Activated B cell treated with CpG ODN at 0.5 μM for 24 hours (primary cell): Measurements from ENCODE around the gene SCNM1. TPM values are rescaled to one million over a fixed set of nuclear protein-coding genes. Genes with fewer than 3 reads are reported as not detected.
A peak's percentile ranks its signal among the peaks of the same experiment; 100 is the strongest.

Experiments
- ATAC-seq: fragments of 200-7000 bp; cut with Tn5 transposase; one replicate; pipeline ENCODE4 v1.10.0; 2021; ENCODE audit warnings: low read depth, mild to moderate bottlenecking, moderate library complexity
- CTCF ChIA-PET: fragments of 350-600 bp; sonication (Branson Sonifier 250); formaldehyde crosslinking; loops from one replicate; lab custom pipeline; 2021; ENCODE audit warnings: antibody characterized with exemption; lab: Charles Lee
- POLR2A ChIA-PET: fragments of 350-600 bp; sonication (Branson Sonifier 250); formaldehyde crosslinking; loops from one replicate; lab custom pipeline; 2021; ENCODE audit warnings: antibody characterized with exemption; lab: Charles Lee
- DNase-seq: peaks from one replicate; pipeline ENCODE4 v3.0.0; 2022
- H3K27ac Mint-ChIP-seq: one replicate; pipeline ENCODE4 v1.8.0; 2020; ENCODE audit warnings: mixed read lengths
- H3K27me3 Mint-ChIP-seq: one replicate; pipeline ENCODE4 v1.8.0; 2021; ENCODE audit warnings: mixed read lengths
- H3K36me3 Mint-ChIP-seq: one replicate; pipeline ENCODE4 v1.8.0; 2021; ENCODE audit warnings: low read depth, mixed read lengths
- H3K4me1 Mint-ChIP-seq: one replicate; pipeline ENCODE4 v1.8.0; 2021; ENCODE audit warnings: mixed read lengths
- H3K4me3 Mint-ChIP-seq: one replicate; pipeline ENCODE4 v1.8.0; 2020; ENCODE audit warnings: mild to moderate bottlenecking, mixed read lengths
- H3K9me3 Mint-ChIP-seq: one replicate; pipeline ENCODE4 v1.8.0; 2020; ENCODE audit warnings: mixed read lengths
- CTCF ChIP-seq: fragments of 200-600 bp; IDR thresholded peaks from one replicate; pipeline ENCODE4 v1.8.0; 2022; ENCODE audit warnings: antibody characterized with exemption, mild to moderate bottlenecking
- intact Hi-C: fragments of 100-400 bp; cut with micrococcal nuclease; formaldehyde crosslinking; loops from one replicate; pipeline ENCODE4 v1.15.1; 2024
- total RNA-seq: library from RNA; stranded (reverse); gene quantifications from 2 replicates; pipeline ENCODE4 v1.2.3, GENCODE V29; 2022

Gene SCNM1
- total RNA-seq, 1 donor from 2014 or later: 58.2 TPM

GRCh38 chr1:151157067-151157531 is 8.8 kb upstream of the SCNM1 start:
- H3K36me3 Mint-ChIP-seq: peaks cover 25% of the 10 kb centered on the region
- ATAC-seq (peak; percentile 23), DNase-seq (no peak)
- no peaks in the 10 kb centered on the region for H3K9me3 Mint-ChIP-seq
- CTCF ChIA-PET: interaction anchor here (0.7 to 8.1 kb wide), 11 partner anchors 19 to 183 kb away, joined by 3 to 160 read pairs (median 4); partner anchors contain the start of genes GABPB2 and PSMD4
- H3K4me1 Mint-ChIP-seq: peaks cover 47% of the 10 kb centered on the region
- intact Hi-C loops: loop anchor here (5.0 kb wide), 1 partner anchor 150 kb away; the partner anchor contains the start of genes MINDY1 and PRUNE1
- no peak for TF ChIP-seq CTCF
- POLR2A ChIA-PET: interaction anchor here (0.7 to 3.2 kb wide), 19 partner anchors 9 to 151 kb away, joined by 3 to 22 read pairs (median 5); partner anchors contain the start of genes C1orf56, LYSMD1, MINDY1 and PIP5K1A
- peak overlapping the region; percentile 95 for H3K27ac Mint-ChIP-seq
- H3K27me3 Mint-ChIP-seq: no peaks in the 10 kb centered on the region
- peak overlapping the region; percentile 96 for H3K4me3 Mint-ChIP-seq

- DNase-seq: no peak
- Mint-ChIP-seq H3K27ac (peak overlapping the region; percentile 95), H3K9me3 (no peaks in the 10 kb centered on the region), H3K4me1 (peaks cover 49% of the 10 kb centered on the region), H3K4me3 (peak overlapping the region; percentile 96), H3K36me3 (peaks cover 25% of the 10 kb centered on the region), H3K27me3 (no peaks in the 10 kb centered on the region)
- TF ChIP-seq CTCF: no peak
- intact Hi-C loops: loop anchor here (5.0 kb wide), 1 partner anchor 151 kb away; the partner anchor contains the start of genes MINDY1 and PRUNE1
- ChIA-PET POLR2A (interaction anchor here (0.6 to 3.2 kb wide), 6 partner anchors 8 to 124 kb away, joined by 3 to 22 read pairs (median 6); partner anchors contain the start of genes LYSMD1, SCNM1, VPS72 and ZNF687), CTCF (interaction anchor here (3.0 to 8.1 kb wide), 2 partner anchors 58 to 134 kb away, joined by 17 to 160 read pairs; no protein-coding TSS in a partner anchor)
- ATAC-seq: no peak
Measured at GRCh38 chr1:151158326-151158725, 7.6 kb upstream of the SCNM1 start.

GRCh38 chr1:151158751-151159251 is 7.1 kb upstream of the SCNM1 start:
- DNase-seq (no peak), ATAC-seq (no peak)
- TF ChIP-seq CTCF: no peak
- no peaks in the 10 kb centered on the region for H3K27me3 Mint-ChIP-seq
- peak overlapping the region; percentile 95 for H3K27ac Mint-ChIP-seq
- H3K4me3 Mint-ChIP-seq: peak overlapping the region; percentile 96
- peaks cover 25% of the 10 kb centered on the region for H3K36me3 Mint-ChIP-seq
- intact Hi-C loops: loop anchor here (5.0 kb wide), 1 partner anchor 152 kb away; the partner anchor contains the start of genes MINDY1 and PRUNE1
- H3K9me3 Mint-ChIP-seq: no peaks in the 10 kb centered on the region
- H3K4me1 Mint-ChIP-seq: peaks cover 49% of the 10 kb centered on the region
- CTCF ChIA-PET: interaction anchor here (1.1 to 8.1 kb wide), 3 partner anchors 58 to 134 kb away, joined by 3 to 160 read pairs (median 17); no protein-coding TSS in a partner anchor
- POLR2A ChIA-PET: interaction anchor here (0.6 to 3.2 kb wide), 5 partner anchors 28 to 123 kb away, joined by 3 to 22 read pairs (median 4); partner anchors contain the start of genes VPS72 and ZNF687

GRCh38 chr1:151159373-151159772 is 6.6 kb upstream of the SCNM1 start:
- no peaks in the 10 kb centered on the region for H3K9me3 Mint-ChIP-seq
- no peak for TF ChIP-seq CTCF
- no peak for DNase-seq
- peak overlapping the region; percentile 75 for H3K27ac Mint-ChIP-seq
- CTCF ChIA-PET: interaction anchor here (1.1 to 8.1 kb wide), 2 partner anchors 59 to 92 kb away, joined by 3 to 160 read pairs; no protein-coding TSS in a partner anchor
- peaks cover 28% of the 10 kb centered on the region for H3K36me3 Mint-ChIP-seq
- POLR2A ChIA-PET: interaction anchor here (1.2 kb wide), 2 partner anchors 42 to 50 kb away, joined by 3 read pairs; no protein-coding TSS in a partner anchor
- H3K4me3 Mint-ChIP-seq: peak overlapping the region; percentile 19
- intact Hi-C loops: loop anchor here (5.0 kb wide), 1 partner anchor 152 kb away; the partner anchor contains the start of genes MINDY1 and PRUNE1
- H3K4me1 Mint-ChIP-seq: peaks cover 53% of the 10 kb centered on the region
- H3K27me3 Mint-ChIP-seq: no peaks in the 10 kb centered on the region
- ATAC-seq: no peak
